Progenitor cell of endocrine pancreas (in vitro differentiated cells): ENCODE measurements around the gene ATM. TPM values are rescaled to one million over a fixed set of nuclear protein-coding genes. Genes with fewer than 3 reads are reported as not detected.

ENCODE experiments used
- DNase-seq: peaks from one replicate; pipeline ENCODE4 v3.0.0; 2021; ENCODE audit warnings: low spot score; ENCODE audit not compliant: unreplicated experiment
- H3K27ac Mint-ChIP-seq: 2 replicates; pipeline ENCODE4 v1.8.0; 2021; ENCODE audit warnings: mild to moderate bottlenecking, moderate library complexity, mixed read lengths
- H3K27me3 Mint-ChIP-seq: 2 replicates; pipeline ENCODE4 v1.8.0; 2021; ENCODE audit warnings: mixed read lengths
- H3K36me3 Mint-ChIP-seq: 2 replicates; pipeline ENCODE4 v1.8.0; 2022; ENCODE audit warnings: mixed read lengths; ENCODE audit not compliant: insufficient read depth
- H3K4me1 Mint-ChIP-seq: 2 replicates; pipeline ENCODE4 v1.8.0; 2021; ENCODE audit warnings: low read depth, mixed read lengths
- H3K4me3 Mint-ChIP-seq: 2 replicates; pipeline ENCODE4 v1.8.0; 2021; ENCODE audit warnings: low read depth, mild to moderate bottlenecking, moderate library complexity, mixed read lengths
- H3K9me3 Mint-ChIP-seq: 2 replicates; pipeline ENCODE4 v1.8.0; 2021; ENCODE audit warnings: low read depth, mixed read lengths
- CTCF ChIP-seq: fragments of 200-600 bp; sonication (generic); IDR thresholded peaks from one replicate; pipeline ENCODE4 v1.5.0; 2021; ENCODE audit warnings: antibody characterized with exemption, mild to moderate bottlenecking; ENCODE audit not compliant: unreplicated experiment
- total RNA-seq: library from RNA; stranded (reverse); gene quantifications from 2 replicates; pipeline ENCODE4 v1.2.1, GENCODE V29; 2021

Gene ATM
- total RNA-seq, 1 donor from 2014 or later = 79.2 TPM

GRCh38 chr11:108226036-108226435 lies 3.2 kb downstream of the ATM start:
- Mint-ChIP-seq H3K9me3 (no peaks in the 10 kb centered on the region), H3K27ac (no peak overlapping the region), H3K36me3 (peaks cover 4% of the 10 kb centered on the region), H3K4me1 (peaks cover 12% of the 10 kb centered on the region), H3K4me3 (no peak overlapping the region), H3K27me3 (no peaks in the 10 kb centered on the region)
- no peak for DNase-seq
- TF ChIP-seq CTCF = no peak

DNA sequence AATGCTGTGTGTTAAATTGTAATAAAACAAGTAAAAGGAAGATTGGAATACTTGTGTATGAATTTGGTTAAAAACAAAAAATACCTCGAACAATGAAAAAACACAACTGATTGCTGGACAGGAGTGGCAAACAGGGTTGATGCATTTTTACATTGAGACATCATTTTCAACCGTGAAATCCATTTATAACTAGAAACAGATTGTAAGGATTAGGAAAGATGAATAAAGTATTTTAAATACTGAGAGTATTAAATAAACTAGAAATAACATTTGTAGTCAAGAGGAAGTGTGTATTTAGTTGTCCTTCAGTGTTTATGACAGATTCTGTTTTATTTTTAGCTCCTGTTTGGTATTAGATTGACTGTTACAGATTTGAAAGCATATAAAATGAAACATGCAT lies 5.4 kb downstream of the ATM start:
- Mint-ChIP-seq H3K9me3 (no peaks in the 10 kb centered on the region), H3K4me1 (peaks cover 7% of the 10 kb centered on the region), H3K36me3 (peaks cover 9% of the 10 kb centered on the region), H3K4me3 (no peak overlapping the region), H3K27me3 (no peaks in the 10 kb centered on the region), H3K27ac (no peak overlapping the region)
- DNase-seq = no peak
- no peak for TF ChIP-seq CTCF

DNA sequence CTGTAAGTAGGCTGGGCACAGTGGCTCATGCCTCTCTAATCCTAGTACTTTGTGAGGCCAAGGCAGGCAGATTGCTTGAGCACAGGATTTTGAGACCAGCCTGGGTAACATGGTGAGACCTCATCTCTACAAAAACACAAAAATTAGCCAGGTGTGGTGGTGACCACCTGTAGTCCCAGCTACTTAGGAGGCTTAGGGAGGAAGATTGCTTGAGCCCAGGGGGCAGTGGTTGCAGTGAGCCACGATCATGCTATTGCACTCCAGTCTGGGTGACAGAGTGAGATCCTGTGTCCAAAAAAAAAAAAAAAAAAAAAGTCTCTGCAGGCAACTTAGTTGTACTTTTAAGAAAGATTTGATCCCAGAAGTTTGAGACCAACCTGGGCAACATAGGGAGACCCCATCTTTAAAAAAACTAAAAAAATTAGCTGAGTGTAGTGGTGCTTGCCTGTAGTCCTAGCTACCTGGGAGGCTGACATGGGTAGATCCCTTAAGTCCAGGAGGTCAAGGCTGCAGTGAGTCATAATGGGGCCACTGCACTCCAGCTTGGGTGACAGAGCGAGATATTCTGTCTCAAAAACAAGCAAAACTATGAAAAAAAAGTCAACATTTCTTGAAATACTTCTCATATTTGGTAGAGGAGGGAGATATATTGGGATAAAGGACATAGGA lies 10.5 kb downstream of the ATM start:
- no peak for DNase-seq
- Mint-ChIP-seq H3K36me3 (peaks cover 24% of the 10 kb centered on the region), H3K4me3 (no peak overlapping the region), H3K27me3 (no peaks in the 10 kb centered on the region), H3K4me1 (no peaks in the 10 kb centered on the region), H3K9me3 (peaks cover 4% of the 10 kb centered on the region), H3K27ac (no peak overlapping the region)
- no peak for TF ChIP-seq CTCF

DNA sequence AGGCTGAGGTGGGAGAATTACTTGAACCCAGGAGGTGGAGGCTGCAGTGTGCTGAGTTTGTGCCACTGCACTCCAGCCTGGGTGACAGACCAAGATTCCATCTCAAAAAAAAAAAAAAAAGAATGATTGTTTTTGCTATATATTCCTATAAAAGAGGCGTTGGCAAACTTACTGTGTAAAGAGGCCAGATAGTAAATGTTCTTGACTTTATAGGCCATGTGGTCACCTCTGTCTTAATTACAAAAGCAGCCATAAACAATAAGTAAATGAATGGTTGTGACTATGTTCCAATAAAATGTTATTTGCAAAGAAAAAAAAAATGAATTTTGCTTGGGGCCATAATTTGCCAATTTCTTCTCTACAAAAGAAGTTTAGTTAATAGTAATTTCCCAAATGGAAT lies 12.3 kb downstream of the ATM start:
- TF ChIP-seq CTCF = no peak
- Mint-ChIP-seq H3K9me3 (peaks cover 4% of the 10 kb centered on the region), H3K27ac (no peak overlapping the region), H3K4me1 (no peaks in the 10 kb centered on the region), H3K4me3 (no peak overlapping the region), H3K27me3 (no peaks in the 10 kb centered on the region), H3K36me3 (peaks cover 22% of the 10 kb centered on the region)
- no peak for DNase-seq

DNA sequence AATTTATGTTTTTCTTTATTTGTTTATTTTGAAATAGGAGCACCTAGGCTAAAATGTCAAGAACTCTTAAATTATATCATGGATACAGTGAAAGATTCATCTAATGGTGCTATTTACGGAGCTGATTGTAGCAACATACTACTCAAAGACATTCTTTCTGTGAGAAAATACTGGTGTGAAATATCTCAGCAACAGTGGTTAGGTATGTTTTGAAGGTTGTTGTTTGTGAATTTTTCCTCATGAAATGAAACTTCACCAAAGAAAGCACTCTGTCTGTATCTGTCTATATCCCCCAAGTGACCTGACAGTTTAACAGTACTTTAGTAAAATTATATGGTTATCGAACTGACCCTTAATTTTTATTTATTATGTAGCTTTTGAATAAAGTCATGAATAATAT lies 12.8 kb downstream of the ATM start:
- Mint-ChIP-seq H3K36me3 (peaks cover 22% of the 10 kb centered on the region), H3K9me3 (peaks cover 4% of the 10 kb centered on the region), H3K27ac (no peak overlapping the region), H3K4me3 (no peak overlapping the region), H3K4me1 (no peaks in the 10 kb centered on the region), H3K27me3 (no peaks in the 10 kb centered on the region)
- DNase-seq = no peak
- no peak for TF ChIP-seq CTCF
